ENCODE measurements around the gene TMEFF2.
A peak's percentile ranks its signal among the peaks of the same experiment; 100 is the strongest.
"Not testable (repeated sequence)": the region's sequence is repeated elsewhere in the genome, so short reads cannot be mapped to it uniquely, and the experiment has no call there.

The TMEFF2 gene

GRCh38 chr2:192124571-192124970 lies 70.2 kb downstream of the TMEFF2 start:
- FAIRE-seq (no peak), DNase-seq (ENCODE audit: insufficient read length, low spot score) (no peak)
- TF ChIP-seq POLR2A (IDR thresholded peaks at IDR 0.05; ENCODE audit: low read depth, low read length) (no peak), POU2F2 (IDR thresholded peaks at IDR 0.05; ENCODE audit: low read depth, low read length) (no peak), TAF1 (IDR thresholded peaks at IDR 0.05; ENCODE audit: low read depth, low read length) (no peak), POLR2AphosphoS5 (IDR thresholded peaks at IDR 0.05; ENCODE audit: low read depth, low read length) (no peak), PAX5 (IDR thresholded peaks at IDR 0.05; ENCODE audit: insufficient read depth, low read length, severe bottlenecking) (no peak)

- DNase-seq (ENCODE audit: insufficient read length, low spot score) (no peak), FAIRE-seq (no peak)
- TF ChIP-seq POU2F2 (IDR thresholded peaks at IDR 0.05; ENCODE audit: low read depth, low read length) (no peak), TAF1 (IDR thresholded peaks at IDR 0.05; ENCODE audit: low read depth, low read length) (no peak), PAX5 (IDR thresholded peaks at IDR 0.05; ENCODE audit: insufficient read depth, low read length, severe bottlenecking) (no peak), POLR2A (IDR thresholded peaks at IDR 0.05; ENCODE audit: low read depth, low read length) (no peak), SPI1 (IDR thresholded peaks at IDR 0.05; ENCODE audit: low read depth, low read length) (no peak), POLR2AphosphoS5 (IDR thresholded peaks at IDR 0.05; ENCODE audit: low read depth, low read length) (no peak)
Observed at GRCh38 chr2:192123847-192124246, 70.9 kb downstream of the TMEFF2 start.

- no peak for TF ChIP-seq POLR2AphosphoS5 (IDR thresholded peaks at IDR 0.05; ENCODE audit: low read depth, low read length)
- no peak for TF ChIP-seq POU2F2 (IDR thresholded peaks at IDR 0.05; ENCODE audit: low read depth, low read length)
- TF ChIP-seq SPI1 (IDR thresholded peaks at IDR 0.05; ENCODE audit: low read depth, low read length): no peak
- no peak for TF ChIP-seq TAF1 (IDR thresholded peaks at IDR 0.05; ENCODE audit: low read depth, low read length)
- TF ChIP-seq PAX5 (IDR thresholded peaks at IDR 0.05; ENCODE audit: insufficient read depth, low read length, severe bottlenecking): no peak
- TF ChIP-seq POLR2A (IDR thresholded peaks at IDR 0.05; ENCODE audit: low read depth, low read length): no peak
- DNase-seq (ENCODE audit: insufficient read length, low spot score) (no peak), FAIRE-seq (no peak)
Observed at GRCh38 chr2:192122946-192123345, 71.8 kb downstream of the TMEFF2 start.

GRCh38 chr2:192122141-192122540 lies 72.6 kb downstream of the TMEFF2 start:
- no peak for FAIRE-seq
- no peak for DNase-seq (ENCODE audit: insufficient read length, low spot score)
- TF ChIP-seq PAX5 (IDR thresholded peaks at IDR 0.05; ENCODE audit: insufficient read depth, low read length, severe bottlenecking) (no peak), POU2F2 (IDR thresholded peaks at IDR 0.05; ENCODE audit: low read depth, low read length) (no peak), POLR2A (IDR thresholded peaks at IDR 0.05; ENCODE audit: low read depth, low read length) (no peak), POLR2AphosphoS5 (IDR thresholded peaks at IDR 0.05; ENCODE audit: low read depth, low read length) (no peak), SPI1 (IDR thresholded peaks at IDR 0.05; ENCODE audit: low read depth, low read length) (no peak), TAF1 (IDR thresholded peaks at IDR 0.05; ENCODE audit: low read depth, low read length) (no peak)

- DNase-seq (ENCODE audit: insufficient read length, low spot score): no peak
Observed at GRCh38 chr2:192119536-192119935, 75.2 kb downstream of the TMEFF2 start.

GRCh38 chr2:192117705-192118104 lies 77.0 kb downstream of the TMEFF2 start:
- TF ChIP-seq POLR2AphosphoS5 (IDR thresholded peaks at IDR 0.05; ENCODE audit: low read depth, low read length) (no peak), TAF1 (IDR thresholded peaks at IDR 0.05; ENCODE audit: low read depth, low read length) (no peak)
- FAIRE-seq (no peak), DNase-seq (ENCODE audit: insufficient read length, low spot score) (no peak)

More at GRCh38 chr2:192119536-192119935, 75.2 kb downstream of the TMEFF2 start:
- TF ChIP-seq PAX5 (IDR thresholded peaks at IDR 0.05; ENCODE audit: insufficient read depth, low read length, severe bottlenecking) (no peak), POU2F2 (IDR thresholded peaks at IDR 0.05; ENCODE audit: low read depth, low read length) (no peak), SPI1 (IDR thresholded peaks at IDR 0.05; ENCODE audit: low read depth, low read length) (peak; percentile 39; the same call in 1 of the 2 replicates), POLR2A (IDR thresholded peaks at IDR 0.05; ENCODE audit: low read depth, low read length) (no peak)
- no peak for FAIRE-seq

- DNase-seq (ENCODE audit: insufficient read length, low spot score); FAIRE-seq: not testable (repeated sequence)
Observed at GRCh38 chr2:192111536-192111935, 83.2 kb downstream of the TMEFF2 start.

- DNase-seq (ENCODE audit: insufficient read length, low spot score) (no peak), FAIRE-seq (no peak)
- TF ChIP-seq PAX5 (IDR thresholded peaks at IDR 0.05; ENCODE audit: insufficient read depth, low read length, severe bottlenecking): no peak
- no peak for TF ChIP-seq POLR2A (IDR thresholded peaks at IDR 0.05; ENCODE audit: low read depth, low read length)
- TF ChIP-seq TAF1 (IDR thresholded peaks at IDR 0.05; ENCODE audit: low read depth, low read length): no peak
- no peak for TF ChIP-seq SPI1 (IDR thresholded peaks at IDR 0.05; ENCODE audit: low read depth, low read length)
- TF ChIP-seq POLR2AphosphoS5 (IDR thresholded peaks at IDR 0.05; ENCODE audit: low read depth, low read length): no peak
- no peak for TF ChIP-seq POU2F2 (IDR thresholded peaks at IDR 0.05; ENCODE audit: low read depth, low read length)
Observed at GRCh38 chr2:192099742-192100141, 95.0 kb downstream of the TMEFF2 start.

- FAIRE-seq (no peak), DNase-seq (ENCODE audit: insufficient read length, low spot score) (no peak)
- TF ChIP-seq SPI1 (IDR thresholded peaks at IDR 0.05; ENCODE audit: low read depth, low read length) (0 out of 2 replicates have a peak, but pooled peaks have one; percentile 14), POLR2A (IDR thresholded peaks at IDR 0.05; ENCODE audit: low read depth, low read length) (no peak)
Observed at GRCh38 chr2:192098814-192099491, 95.8 kb downstream of the TMEFF2 start.

GRCh38 chr2:192091476-192091875 lies 103.3 kb downstream of the TMEFF2 start:
- DNase-seq (ENCODE audit: insufficient read length, low spot score) (no peak), FAIRE-seq (no peak)
- TF ChIP-seq POLR2A (IDR thresholded peaks at IDR 0.05; ENCODE audit: low read depth, low read length) (no peak), POLR2AphosphoS5 (IDR thresholded peaks at IDR 0.05; ENCODE audit: low read depth, low read length) (no peak), TAF1 (IDR thresholded peaks at IDR 0.05; ENCODE audit: low read depth, low read length) (no peak), SPI1 (IDR thresholded peaks at IDR 0.05; ENCODE audit: low read depth, low read length) (no peak), POU2F2 (IDR thresholded peaks at IDR 0.05; ENCODE audit: low read depth, low read length) (no peak), PAX5 (IDR thresholded peaks at IDR 0.05; ENCODE audit: insufficient read depth, low read length, severe bottlenecking) (no peak)

All from GM12891 (cell line).